ENCODE measurements around the gene PTGER2. TPM values are rescaled to one million over a fixed set of nuclear protein-coding genes. Genes with fewer than 3 reads are reported as not detected.

Gene PTGER2
- total and polyA plus RNA-seq, 3 experiments from 2014 or later: 34.4 to 289 (median 35.6) TPM

DNA sequence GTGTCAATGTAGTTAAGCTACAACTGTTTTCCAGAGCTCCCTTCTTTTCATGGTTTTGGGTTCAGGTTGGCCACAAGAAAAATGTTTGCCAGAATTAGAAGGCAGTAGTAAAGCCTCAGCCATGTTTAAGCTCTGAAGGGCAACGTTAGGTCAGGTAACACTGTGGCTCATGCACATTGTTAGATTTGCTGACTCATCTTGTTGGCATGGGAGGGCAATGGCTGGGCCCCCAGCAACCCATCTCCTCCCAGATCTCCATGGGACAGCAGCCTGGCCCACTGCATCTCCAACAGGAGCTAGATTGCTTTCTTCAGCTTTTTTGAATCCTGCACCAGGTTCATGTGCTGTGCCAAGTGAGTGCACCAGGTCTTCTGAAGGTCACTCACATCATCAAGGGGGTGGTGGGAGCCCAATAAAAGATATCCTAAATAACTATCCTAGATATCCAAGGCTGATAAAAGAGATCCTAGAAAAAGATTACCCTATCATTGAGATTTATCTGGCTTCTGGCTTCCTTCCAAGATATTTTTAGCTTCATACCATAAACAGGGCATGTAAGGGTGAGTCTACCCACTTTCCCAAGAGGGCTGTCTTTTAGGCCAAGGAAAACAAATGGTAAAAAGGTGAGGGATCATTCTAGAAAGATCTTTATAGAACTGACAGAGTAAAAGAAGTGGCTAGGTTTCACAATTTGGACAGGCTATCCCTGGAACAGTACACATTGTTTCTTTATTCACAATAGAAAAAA, 28.9 kb downstream of the PTGER2 start:
- peaks cover 0 to 10% (median 6%) of the 10 kb centered on the region in 3 donors for H3K36me3 Mint-ChIP-seq
- H3K36me3 ChIP-seq (ENCODE audit: insufficient read depth, low read length): no peaks in the 10 kb centered on the region
- H3K4me3 ChIP-seq (ENCODE audit: low read length): no peak overlapping the region
- H3K27ac ChIP-seq (ENCODE audit: low read depth, low read length): no peak overlapping the region
- no peak overlapping the region for H3K4me3 Mint-ChIP-seq
- ChIA-PET CTCF (no interaction called here), POLR2A (no interaction called here)
- H3K27ac Mint-ChIP-seq: no peak overlapping the region
- no peaks in the 10 kb centered on the region for H3K27me3 ChIP-seq (ENCODE audit: insufficient read depth, low read length, poor library complexity, severe bottlenecking)
- no peaks in the 10 kb centered on the region for H3K9me3 ChIP-seq (ENCODE audit: low read length)
- H3K4me1 Mint-ChIP-seq: peaks cover 14 to 35% (median 24%) of the 10 kb centered on the region in 3 donors
- H3K9me3 Mint-ChIP-seq: peaks cover 0 to 3% (median 0%) of the 10 kb centered on the region in 5 donors
- peaks cover 0 to 11% of the 10 kb centered on the region in 2 donors for H3K27me3 Mint-ChIP-seq
- no peaks in the 10 kb centered on the region for H3K4me1 ChIP-seq (ENCODE audit: insufficient read depth, low read length)
- DNase-seq: no peak

DNA sequence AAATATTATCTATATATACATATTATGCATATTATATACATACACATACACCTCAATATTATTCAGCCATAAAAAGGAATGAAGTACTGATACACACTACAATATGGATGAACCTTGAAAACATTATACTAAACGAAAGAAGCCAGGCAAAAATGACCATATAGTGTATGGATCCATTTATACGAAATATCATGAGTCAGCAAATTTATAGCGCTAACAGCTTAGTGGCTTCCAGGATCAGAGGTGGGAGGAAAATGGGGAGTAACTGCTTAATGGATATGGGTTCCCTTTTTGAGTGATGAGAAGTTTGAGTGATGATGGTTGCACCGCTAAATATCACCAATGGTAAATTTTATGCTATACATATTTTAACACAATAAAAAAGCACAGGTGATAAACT, 32.7 kb downstream of the PTGER2 start:
- H3K9me3 ChIP-seq (ENCODE audit: low read length): no peaks in the 10 kb centered on the region
- H3K4me3 ChIP-seq (ENCODE audit: low read length): no peak overlapping the region
- CTCF ChIA-PET: interaction anchor here (1.4 kb wide), 1 partner anchor 54 kb away, joined by 4 read pairs; no protein-coding TSS in a partner anchor
- Mint-ChIP-seq H3K9me3 (peaks cover 0 to 3% (median 0%) of the 10 kb centered on the region in 5 donors), H3K4me3 (no peak overlapping the region), H3K4me1 (peaks cover 37 to 56% (median 46%) of the 10 kb centered on the region in 3 donors), H3K27me3 (peaks cover 0 to 8% of the 10 kb centered on the region in 2 donors), H3K36me3 (peaks cover 0 to 7% (median 2%) of the 10 kb centered on the region in 3 donors), H3K27ac (no peak overlapping the region)
- H3K27ac ChIP-seq (ENCODE audit: low read depth, low read length): no peak overlapping the region
- POLR2A ChIA-PET: no interaction called here
- no peaks in the 10 kb centered on the region for H3K27me3 ChIP-seq (ENCODE audit: insufficient read depth, low read length, poor library complexity, severe bottlenecking)
- H3K4me1 ChIP-seq (ENCODE audit: insufficient read depth, low read length): peaks cover 25% of the 10 kb centered on the region
- no peak for DNase-seq
- H3K36me3 ChIP-seq (ENCODE audit: insufficient read depth, low read length): no peaks in the 10 kb centered on the region

DNA sequence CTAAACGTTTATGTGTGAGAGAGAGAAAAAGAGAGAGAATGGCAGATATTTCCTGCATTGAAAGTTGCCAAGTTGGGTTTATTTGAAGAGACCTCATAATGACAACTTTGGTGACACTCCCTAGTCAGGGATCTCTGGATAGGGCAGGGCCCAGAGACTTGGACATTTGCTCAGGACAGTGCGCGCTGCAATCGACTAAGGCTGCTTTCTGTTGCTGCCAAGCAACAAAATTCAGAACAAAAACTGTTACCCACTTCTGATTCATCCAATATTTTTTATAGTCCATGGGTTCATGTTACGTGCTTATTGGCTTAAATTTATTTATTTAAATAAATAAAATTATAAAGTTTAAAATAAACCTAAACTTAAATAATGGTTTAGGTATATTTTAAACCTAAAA, 34.2 kb downstream of the PTGER2 start:
- Mint-ChIP-seq H3K27ac (peak overlapping the region in 4 of 8 donors; percentile 31 to 64 (median 50)), H3K9me3 (peaks cover 0 to 3% (median 0%) of the 10 kb centered on the region in 5 donors), H3K4me1 (peaks cover 48 to 65% (median 54%) of the 10 kb centered on the region in 3 donors), H3K27me3 (peaks cover 0 to 8% of the 10 kb centered on the region in 2 donors), H3K4me3 (no peak overlapping the region), H3K36me3 (peaks cover 0 to 7% (median 2%) of the 10 kb centered on the region in 3 donors)
- H3K27me3 ChIP-seq (ENCODE audit: insufficient read depth, low read length, poor library complexity, severe bottlenecking): no peaks in the 10 kb centered on the region
- no peak for DNase-seq
- ChIA-PET POLR2A (no interaction called here), CTCF (no interaction called here)
- H3K9me3 ChIP-seq (ENCODE audit: low read length): no peaks in the 10 kb centered on the region
- no peaks in the 10 kb centered on the region for H3K36me3 ChIP-seq (ENCODE audit: insufficient read depth, low read length)
- H3K4me1 ChIP-seq (ENCODE audit: insufficient read depth, low read length): peaks cover 36% of the 10 kb centered on the region
- H3K4me3 ChIP-seq (ENCODE audit: low read length): no peak overlapping the region
- no peak overlapping the region for H3K27ac ChIP-seq (ENCODE audit: low read depth, low read length)

DNA sequence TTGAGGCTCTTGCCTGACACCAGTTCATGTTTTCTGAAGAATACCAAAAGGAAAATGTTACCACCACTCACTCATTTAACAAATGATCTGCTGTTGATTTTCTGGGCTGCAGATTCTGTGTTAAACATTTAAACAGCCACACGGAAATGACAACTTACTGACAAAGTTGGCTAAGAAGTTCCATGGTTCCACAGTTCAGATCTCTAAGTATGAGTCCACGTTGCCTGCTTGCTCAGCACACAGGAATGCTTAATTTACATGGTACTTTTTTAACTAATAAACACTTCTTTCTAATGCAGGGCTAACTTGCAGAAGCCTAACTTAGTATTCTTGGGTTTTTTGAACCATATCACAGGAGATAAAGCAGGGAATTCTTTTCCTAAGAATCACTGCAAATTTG, 34.7 kb downstream of the PTGER2 start:
- H3K27ac Mint-ChIP-seq: peak overlapping the region in 4 of 8 donors; percentile 13 to 80 (median 59)

DNA sequence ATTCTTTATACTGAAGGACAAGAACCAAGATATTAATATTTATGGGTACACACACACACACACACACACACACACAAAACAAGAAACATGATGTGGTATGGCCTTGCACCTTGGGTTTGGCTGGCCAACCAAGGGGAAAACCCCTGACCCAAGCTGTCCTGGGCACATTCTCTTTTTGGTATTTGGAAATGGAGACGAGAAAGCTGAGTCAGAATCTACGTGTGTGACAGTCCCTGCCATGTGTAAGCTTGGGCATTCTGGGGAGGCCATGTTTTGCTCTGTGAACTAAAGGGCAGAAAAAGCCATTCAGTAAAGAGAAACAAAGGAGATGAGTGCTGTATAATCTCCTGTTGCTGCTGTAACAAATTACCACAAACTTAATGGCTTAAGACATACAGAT, 35.6 kb downstream of the PTGER2 start:
- no peak for DNase-seq
- H3K27ac ChIP-seq (ENCODE audit: low read depth, low read length): no peak overlapping the region
- POLR2A ChIA-PET: interaction anchor here (0.7 to 2.7 kb wide), 2 partner anchors 23 to 36 kb away, joined by 3 to 8 read pairs; partner anchors contain the start of gene PTGER2
- H3K4me3 ChIP-seq (ENCODE audit: low read length): no peak overlapping the region
- CTCF ChIA-PET: interaction anchor here (2.2 kb wide), 1 partner anchor 31 kb away, joined by 8 read pairs; no protein-coding TSS in a partner anchor
- H3K27ac Mint-ChIP-seq: peak overlapping the region in 6 of 8 donors; percentile 38 to 84 (median 77)
- no peaks in the 10 kb centered on the region for H3K36me3 ChIP-seq (ENCODE audit: insufficient read depth, low read length)
- H3K36me3 Mint-ChIP-seq: peaks cover 0 to 2% (median 2%) of the 10 kb centered on the region in 3 donors
- H3K27me3 ChIP-seq (ENCODE audit: insufficient read depth, low read length, poor library complexity, severe bottlenecking): no peaks in the 10 kb centered on the region
- peaks cover 60 to 75% (median 68%) of the 10 kb centered on the region in 3 donors for H3K4me1 Mint-ChIP-seq
- H3K4me1 ChIP-seq (ENCODE audit: insufficient read depth, low read length): peaks cover 50% of the 10 kb centered on the region
- H3K9me3 ChIP-seq (ENCODE audit: low read length): no peaks in the 10 kb centered on the region
- peak overlapping the region in 4 of 7 donors; percentile 10 to 42 (median 16) for H3K4me3 Mint-ChIP-seq
- H3K9me3 Mint-ChIP-seq: peaks cover 0 to under 1% (median 0%) of the 10 kb centered on the region in 5 donors
- H3K27me3 Mint-ChIP-seq: peaks cover 0 to 4% of the 10 kb centered on the region in 2 donors

More for the DNA sequence above, 34.7 kb downstream of the PTGER2 start:
- H3K4me3 Mint-ChIP-seq: peak overlapping the region in 1 of 7 donors; percentile 17
- no peaks in the 10 kb centered on the region for H3K36me3 ChIP-seq (ENCODE audit: insufficient read depth, low read length)
- peaks cover 41% of the 10 kb centered on the region for H3K4me1 ChIP-seq (ENCODE audit: insufficient read depth, low read length)
- peaks cover 0 to 8% of the 10 kb centered on the region in 2 donors for H3K27me3 Mint-ChIP-seq
- H3K27ac ChIP-seq (ENCODE audit: low read depth, low read length): no peak overlapping the region
- peaks cover 0 to 7% (median 2%) of the 10 kb centered on the region in 3 donors for H3K36me3 Mint-ChIP-seq
- peaks cover 0 to 3% (median 0%) of the 10 kb centered on the region in 5 donors for H3K9me3 Mint-ChIP-seq
- H3K9me3 ChIP-seq (ENCODE audit: low read length): no peaks in the 10 kb centered on the region
- CTCF ChIA-PET: no interaction called here
- peaks cover 50 to 65% (median 58%) of the 10 kb centered on the region in 3 donors for H3K4me1 Mint-ChIP-seq
- no peak for DNase-seq
- no peak overlapping the region for H3K4me3 ChIP-seq (ENCODE audit: low read length)
- POLR2A ChIA-PET: no interaction called here
- H3K27me3 ChIP-seq (ENCODE audit: insufficient read depth, low read length, poor library complexity, severe bottlenecking): no peaks in the 10 kb centered on the region

DNA sequence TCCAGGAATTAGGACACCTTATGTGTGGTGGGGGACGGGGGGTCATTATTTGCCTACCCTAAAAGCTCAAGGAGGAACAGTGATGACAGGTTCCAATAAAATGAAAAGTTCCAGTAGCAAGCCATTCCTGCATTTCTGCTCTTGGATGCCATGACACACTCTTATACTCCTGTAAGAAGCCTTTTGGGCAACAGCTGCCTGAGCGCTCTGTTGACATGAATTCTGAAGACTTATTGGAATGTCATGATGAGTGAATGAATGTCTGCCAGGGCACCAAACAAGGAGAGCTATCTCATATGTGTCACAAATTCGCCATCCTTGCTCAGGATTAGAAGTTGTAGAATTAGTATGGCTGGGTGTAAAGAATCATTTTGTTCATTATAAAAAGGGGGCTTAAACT, 36.3 kb downstream of the PTGER2 start:
- Histone ChIP-seq H3K9me3 (ENCODE audit: low read length) (no peaks in the 10 kb centered on the region), H3K36me3 (ENCODE audit: insufficient read depth, low read length) (no peaks in the 10 kb centered on the region), H3K27ac (ENCODE audit: low read depth, low read length) (no peak overlapping the region), H3K4me3 (ENCODE audit: low read length) (no peak overlapping the region), H3K27me3 (ENCODE audit: insufficient read depth, low read length, poor library complexity, severe bottlenecking) (no peaks in the 10 kb centered on the region), H3K4me1 (ENCODE audit: insufficient read depth, low read length) (peaks cover 56% of the 10 kb centered on the region)
- no peak for DNase-seq
- POLR2A ChIA-PET: interaction anchor here (2.7 kb wide), 1 partner anchor 36 kb away, joined by 8 read pairs; the partner anchor contains the start of gene PTGER2
- peak overlapping the region in 4 of 7 donors; percentile 28 to 84 (median 60) for H3K4me3 Mint-ChIP-seq
- peak overlapping the region; percentile 31 to 99 (median 88) for H3K27ac Mint-ChIP-seq
- H3K4me1 Mint-ChIP-seq: peaks cover 63 to 82% (median 75%) of the 10 kb centered on the region in 3 donors
- peaks cover 0 to 7% (median 0%) of the 10 kb centered on the region in 3 donors for H3K36me3 Mint-ChIP-seq
- no peaks in the 10 kb centered on the region for H3K27me3 Mint-ChIP-seq
- CTCF ChIA-PET: interaction anchor here (0.6 to 2.2 kb wide), 5 partner anchors 13 to 204 kb away, joined by 3 to 8 read pairs (median 4); partner anchors contain the start of gene PTGER2
- H3K9me3 Mint-ChIP-seq: no peaks in the 10 kb centered on the region

DNA sequence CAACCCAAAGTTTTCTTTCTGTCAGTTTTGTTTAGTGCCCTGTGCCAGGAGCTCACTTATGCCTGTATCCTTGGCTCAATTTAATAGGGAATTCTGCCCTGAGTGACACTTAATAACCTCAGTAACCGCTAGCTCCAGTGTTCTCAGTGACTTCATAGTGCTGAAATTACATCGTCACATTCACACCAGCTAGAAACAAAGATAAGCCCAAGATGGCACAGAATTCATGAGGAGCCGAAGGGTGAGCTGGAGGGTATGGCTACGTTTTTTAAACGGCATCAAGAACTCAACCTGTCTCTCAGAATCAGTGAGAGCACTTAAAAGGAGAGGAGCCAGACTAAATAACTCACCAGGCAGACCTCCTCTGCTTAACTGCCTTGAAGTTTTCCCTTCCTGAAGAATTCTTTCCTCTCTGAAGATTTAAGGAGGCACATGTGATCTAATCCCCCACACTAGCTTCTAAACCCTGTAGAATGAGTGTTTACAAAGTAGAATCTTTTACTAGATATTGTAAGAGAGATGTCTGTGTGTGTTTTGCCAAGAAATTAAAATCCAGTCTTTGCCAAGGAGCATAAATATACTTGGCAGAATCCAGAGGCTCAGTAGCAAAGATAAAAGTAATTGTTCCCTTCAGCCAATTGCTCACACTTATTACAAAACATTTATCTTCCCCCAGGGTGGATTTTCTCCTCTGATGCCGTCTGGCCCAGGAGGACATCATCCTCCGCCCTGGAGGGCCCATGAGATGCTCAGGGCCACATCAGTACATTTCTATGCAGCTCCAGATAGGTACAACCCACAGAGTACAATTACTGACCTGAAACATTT, 37.3 kb downstream of the PTGER2 start:
- H3K4me1 ChIP-seq (ENCODE audit: insufficient read depth, low read length): peaks cover 64% of the 10 kb centered on the region
- no peak for DNase-seq

More for the DNA sequence above, 37.3 kb downstream of the PTGER2 start:
- Mint-ChIP-seq H3K4me1 (peaks cover 71 to 91% (median 83%) of the 10 kb centered on the region in 3 donors), H3K27me3 (no peaks in the 10 kb centered on the region), H3K9me3 (no peaks in the 10 kb centered on the region), H3K27ac (peak overlapping the region; percentile 79 to 99 (median 90)), H3K36me3 (peaks cover 0 to 10% (median 0%) of the 10 kb centered on the region in 3 donors), H3K4me3 (peak overlapping the region; percentile 70 to 89 (median 84))
- H3K9me3 ChIP-seq (ENCODE audit: low read length): no peaks in the 10 kb centered on the region
- H3K36me3 ChIP-seq (ENCODE audit: insufficient read depth, low read length): no peaks in the 10 kb centered on the region
- no peak overlapping the region for H3K27ac ChIP-seq (ENCODE audit: low read depth, low read length)
- peak overlapping the region; percentile 19 for H3K4me3 ChIP-seq (ENCODE audit: low read length)
- POLR2A ChIA-PET: interaction anchor here (2.7 kb wide), 1 partner anchor 37 kb away, joined by 8 read pairs; the partner anchor contains the start of gene PTGER2
- CTCF ChIA-PET: interaction anchor here (1.3 to 2.2 kb wide), 4 partner anchors 12 to 205 kb away, joined by 4 to 8 read pairs (median 4); partner anchors contain the start of gene PTGER2
- no peaks in the 10 kb centered on the region for H3K27me3 ChIP-seq (ENCODE audit: insufficient read depth, low read length, poor library complexity, severe bottlenecking)

Data from CD8-positive, alpha-beta memory T cell (primary cell).